HK-2 (cell line): ENCODE results near the gene C3AR1.
"Not testable (repeated sequence)": the region's sequence is repeated elsewhere in the genome, so short reads cannot be mapped to it uniquely, and the experiment has no call there.

Experiments used
- DNase-seq: peaks from one replicate; pipeline ENCODE4 v3.0.0-alpha.2; 2018; ENCODE audit not compliant: unreplicated experiment

Gene C3AR1

DNA sequence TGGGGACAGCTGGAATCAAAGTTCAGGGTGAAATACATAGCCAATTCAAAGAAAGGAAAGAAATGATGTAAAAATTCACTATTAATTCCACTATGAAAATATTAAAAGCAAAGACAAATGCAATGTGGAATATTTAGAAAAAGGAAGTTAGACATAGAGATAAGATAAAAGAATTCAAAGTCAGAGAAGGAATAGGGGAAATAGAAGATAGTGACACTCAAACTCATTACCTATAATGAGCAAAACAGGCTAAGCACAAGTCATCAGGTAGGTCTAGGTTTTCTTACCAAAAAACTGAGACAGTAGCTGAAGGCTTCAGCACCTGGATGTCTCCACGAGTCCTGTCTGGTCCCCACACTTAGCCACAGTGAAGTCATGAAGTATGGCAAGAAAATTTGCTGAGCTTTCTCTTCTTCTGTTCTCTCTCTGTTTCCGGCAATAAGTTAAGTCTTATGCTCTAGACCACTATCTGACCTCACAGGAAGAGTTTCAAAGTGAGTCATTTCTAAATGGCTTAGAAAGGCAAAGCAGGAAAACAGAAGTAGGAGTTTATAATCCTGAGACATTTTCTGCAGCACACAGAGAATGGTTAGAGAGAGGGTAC, at the start of gene C3AR1:
TSS of gene C3AR1 (minus strand) at position 369 of the 604 bp plus-strand sequence. CDS start 6,174 bp downstream, outside the sequence.
- peak; percentile 4 for DNase-seq

DNA sequence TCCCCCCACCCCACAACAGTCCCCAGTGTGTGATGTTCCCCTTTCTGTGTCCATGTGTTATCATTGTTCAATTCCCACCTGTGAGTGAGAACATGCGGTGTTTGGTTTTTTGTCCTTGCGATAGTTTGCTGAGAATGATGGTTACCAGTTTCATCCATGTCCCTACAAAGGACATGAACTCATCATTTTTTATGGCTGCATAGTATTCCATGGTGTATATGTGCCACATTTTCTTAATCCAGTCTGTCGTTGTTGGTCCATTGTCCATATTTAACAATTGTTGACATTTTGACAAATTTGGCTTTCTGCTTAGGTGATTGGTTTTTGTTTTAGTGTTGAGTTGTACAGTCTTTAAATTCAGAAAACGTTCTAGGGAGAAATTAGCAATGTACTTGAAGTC, 47.0 kb upstream of the C3AR1 start:
- not testable (repeated sequence) for DNase-seq

DNA sequence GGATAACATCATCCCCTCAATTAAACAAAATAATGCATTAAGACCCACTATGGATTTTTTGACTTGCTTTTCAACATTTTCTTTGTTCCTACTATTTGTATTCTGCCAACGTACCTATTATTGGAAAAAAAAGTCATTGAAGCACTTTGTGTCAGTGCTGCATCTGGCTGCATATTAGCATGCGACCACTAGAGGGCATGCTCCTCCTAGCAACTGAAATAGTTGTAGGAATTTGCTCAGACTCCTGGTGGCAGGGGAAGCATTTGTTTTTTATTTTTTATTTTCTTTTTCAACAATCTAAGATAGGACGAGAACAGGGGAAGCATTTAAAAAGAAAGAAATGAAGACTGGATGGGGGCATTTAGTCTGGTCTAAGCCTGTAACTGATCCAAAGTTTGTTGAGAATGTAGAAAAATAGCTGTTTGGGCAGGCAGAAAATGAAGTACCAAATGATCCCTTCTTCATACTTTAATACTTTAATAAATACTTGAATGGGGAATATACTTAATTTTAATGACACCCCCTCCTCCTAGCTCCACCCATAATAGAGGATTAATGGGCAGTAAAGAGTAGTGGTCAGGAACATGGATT, 42.7 kb upstream of the C3AR1 start:
- DNase-seq = peak; percentile 62

DNA sequence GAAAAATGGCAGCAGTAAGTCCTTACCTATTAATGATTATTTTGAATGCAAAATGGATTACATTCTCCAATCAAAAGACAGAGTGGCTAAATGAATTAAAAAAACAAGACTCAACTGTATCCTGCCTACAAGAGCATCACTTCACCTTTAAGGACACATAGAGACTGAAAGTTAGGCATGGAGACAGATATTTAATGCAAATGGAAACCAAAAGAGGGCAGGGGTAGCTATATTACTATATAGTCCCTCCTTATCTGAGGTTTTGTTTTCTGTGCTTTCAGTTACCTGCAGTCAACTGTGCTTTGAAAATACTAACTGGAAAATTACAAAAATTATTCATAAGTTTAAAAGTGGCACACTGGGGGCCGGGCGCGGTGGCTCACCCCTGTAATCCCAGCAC, 33.1 kb upstream of the C3AR1 start:
- DNase-seq = no peak

DNA sequence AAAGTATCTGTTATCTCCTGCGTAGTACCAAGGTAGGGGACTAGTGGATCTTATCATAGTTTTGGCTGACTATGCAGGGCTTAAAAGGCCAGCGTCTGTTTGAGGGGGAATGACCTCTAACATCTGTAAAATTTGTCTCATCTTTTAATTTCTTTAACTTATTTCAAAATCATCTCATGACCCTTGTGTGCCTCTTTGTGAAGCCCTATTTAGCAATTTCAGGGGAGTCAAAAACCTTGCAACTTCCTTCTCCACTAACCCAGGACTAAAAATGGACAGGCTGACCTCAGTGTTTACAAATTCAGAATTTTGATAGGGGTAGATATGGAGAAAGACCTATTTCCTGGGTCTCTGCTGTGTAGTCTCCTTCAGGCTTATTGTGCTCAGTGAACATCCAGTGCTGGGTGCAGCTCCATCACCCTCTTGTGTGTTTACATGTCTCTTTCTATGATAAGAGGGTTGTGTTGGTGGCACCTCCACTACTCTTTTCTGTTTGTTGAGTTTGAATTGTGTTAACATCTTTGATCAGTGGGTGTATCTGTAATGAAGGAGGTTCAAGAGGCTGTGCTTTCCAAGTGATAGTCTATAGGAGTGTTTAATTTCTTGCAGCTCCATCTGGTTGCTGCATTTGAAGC, 30.2 kb upstream of the C3AR1 start:
- DNase-seq = no peak

DNA sequence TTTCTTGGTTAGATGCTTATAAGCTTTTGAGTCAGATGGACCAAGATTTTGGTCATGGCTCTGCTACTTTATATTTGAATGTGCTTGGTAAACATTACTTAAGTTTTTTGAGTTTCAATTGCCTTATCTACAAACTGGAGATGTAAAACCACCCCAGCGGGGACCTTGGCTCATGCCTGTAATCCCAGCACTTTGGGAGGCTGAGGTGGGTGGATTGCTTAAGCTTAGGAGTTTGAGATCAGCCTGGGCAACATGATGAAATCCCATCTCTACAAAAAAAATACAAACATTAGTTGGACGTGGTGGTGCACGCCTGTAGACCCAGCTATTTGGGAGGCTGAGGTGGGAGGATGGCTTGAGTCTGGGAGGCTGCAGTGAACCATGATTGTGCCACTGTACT, 27.1 kb upstream of the C3AR1 start:
- DNase-seq = no peak

DNA sequence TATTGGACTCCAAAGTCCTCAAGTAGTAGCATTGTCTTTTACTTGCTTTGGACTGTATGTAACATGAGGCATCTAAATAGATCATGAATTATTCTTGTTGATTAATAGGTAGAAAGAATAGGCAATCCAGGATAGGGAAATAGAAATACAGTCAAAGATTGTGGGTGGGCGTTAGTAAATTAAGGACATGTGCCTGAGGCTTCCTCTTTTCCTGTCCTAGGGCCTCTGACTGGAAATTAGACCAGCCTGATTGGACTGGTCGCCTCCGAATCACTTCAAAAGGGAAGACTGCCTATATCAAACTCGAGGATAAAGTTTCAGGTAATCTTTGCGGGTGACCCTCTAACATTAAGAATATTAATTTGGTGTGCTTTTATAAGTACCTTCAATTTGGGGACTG, 23.6 kb upstream of the C3AR1 start:
- no peak for DNase-seq

DNA sequence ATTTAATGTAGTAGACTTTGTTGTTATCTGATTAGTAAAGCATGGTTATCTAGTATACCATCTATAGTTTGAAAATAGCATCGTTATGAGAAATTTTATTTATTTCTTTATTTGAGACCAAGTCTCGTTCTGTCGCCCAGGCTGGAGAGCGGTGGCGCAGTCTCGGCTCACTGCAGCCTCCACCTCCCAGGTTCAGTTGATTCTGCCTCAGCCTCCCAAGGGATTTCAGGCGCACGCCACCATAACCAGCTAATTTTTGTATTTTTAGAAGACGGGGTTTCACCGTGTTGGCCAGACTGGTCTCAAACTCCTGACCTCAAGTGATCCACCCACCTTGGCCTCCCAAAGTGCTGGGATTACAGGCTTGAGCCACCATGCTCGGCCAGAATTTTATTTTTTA, 23.1 kb upstream of the C3AR1 start:
- DNase-seq = not testable (repeated sequence)

DNA sequence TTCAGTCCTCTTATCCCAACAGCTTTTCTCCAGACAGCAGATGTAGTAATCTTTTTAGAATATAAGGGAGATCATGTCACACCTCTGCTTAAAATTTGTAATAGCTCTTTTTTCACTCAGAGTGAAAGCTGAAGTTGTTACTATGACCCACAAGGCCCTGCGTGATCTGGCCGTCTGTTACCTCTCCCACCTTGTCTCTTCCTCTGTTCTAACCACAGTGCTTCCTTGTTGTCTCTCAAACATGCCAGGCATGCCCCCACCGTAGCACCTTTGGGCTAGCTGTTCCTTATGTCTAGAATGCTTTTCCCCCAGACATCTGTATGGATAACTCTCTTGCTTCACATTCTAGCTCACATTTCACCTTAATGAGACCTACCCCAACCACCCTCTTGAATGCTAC, 22.4 kb upstream of the C3AR1 start:
- no peak for DNase-seq

DNA sequence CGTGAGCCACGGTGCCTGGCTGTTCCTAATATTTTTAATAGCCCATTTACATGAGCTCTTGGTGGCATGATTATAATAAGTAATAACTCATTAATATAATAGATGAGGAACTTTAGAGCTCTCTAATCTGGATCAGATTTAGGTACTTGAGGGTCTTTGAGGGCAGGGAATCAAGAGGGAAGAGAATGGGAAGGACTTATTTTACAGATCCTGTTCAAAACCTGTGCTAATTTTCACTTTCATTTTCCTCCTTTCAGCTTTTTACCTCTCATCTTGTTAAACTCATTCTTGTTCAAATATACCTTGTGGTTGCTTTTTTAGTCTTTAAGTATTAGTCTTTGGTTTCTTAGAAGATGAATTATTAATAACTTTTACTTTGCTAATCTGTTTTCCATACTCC, 21.5 kb upstream of the C3AR1 start:
- no peak for DNase-seq

DNA sequence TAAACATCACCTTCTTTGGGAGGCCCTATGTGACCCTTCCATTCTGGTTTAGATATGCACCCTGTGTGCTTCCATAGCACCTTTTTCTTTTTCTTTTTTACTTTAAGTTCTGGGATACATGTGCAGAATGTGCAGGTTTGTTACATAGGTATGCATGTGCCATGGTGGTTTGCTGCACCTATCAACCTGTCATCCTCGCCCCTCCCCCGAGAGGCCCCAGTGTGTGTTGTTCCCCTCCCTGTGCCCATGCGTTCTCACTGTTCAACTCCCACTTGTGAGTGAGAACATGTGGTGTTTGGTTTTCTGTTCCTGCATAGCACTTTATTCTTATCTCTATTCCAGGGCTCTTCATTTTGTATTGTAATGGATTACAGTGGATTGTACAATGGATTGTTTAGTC, 18.2 kb upstream of the C3AR1 start:
- DNase-seq = not testable (repeated sequence)

DNA sequence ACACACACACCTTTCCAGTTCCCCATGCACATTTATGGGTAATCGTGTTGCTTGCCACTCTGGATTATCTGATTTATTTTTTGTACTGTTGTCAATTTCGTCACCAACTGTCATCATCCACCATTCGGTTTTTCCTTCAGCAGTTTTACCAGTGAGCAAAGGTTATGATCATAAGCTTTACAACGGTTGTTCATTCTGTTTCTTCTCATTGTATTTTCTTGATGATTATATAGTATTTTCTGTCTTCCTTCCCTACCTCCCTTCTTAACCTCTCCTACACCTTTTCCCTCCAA, 16.6 kb upstream of the C3AR1 start:
- no peak for DNase-seq

DNA sequence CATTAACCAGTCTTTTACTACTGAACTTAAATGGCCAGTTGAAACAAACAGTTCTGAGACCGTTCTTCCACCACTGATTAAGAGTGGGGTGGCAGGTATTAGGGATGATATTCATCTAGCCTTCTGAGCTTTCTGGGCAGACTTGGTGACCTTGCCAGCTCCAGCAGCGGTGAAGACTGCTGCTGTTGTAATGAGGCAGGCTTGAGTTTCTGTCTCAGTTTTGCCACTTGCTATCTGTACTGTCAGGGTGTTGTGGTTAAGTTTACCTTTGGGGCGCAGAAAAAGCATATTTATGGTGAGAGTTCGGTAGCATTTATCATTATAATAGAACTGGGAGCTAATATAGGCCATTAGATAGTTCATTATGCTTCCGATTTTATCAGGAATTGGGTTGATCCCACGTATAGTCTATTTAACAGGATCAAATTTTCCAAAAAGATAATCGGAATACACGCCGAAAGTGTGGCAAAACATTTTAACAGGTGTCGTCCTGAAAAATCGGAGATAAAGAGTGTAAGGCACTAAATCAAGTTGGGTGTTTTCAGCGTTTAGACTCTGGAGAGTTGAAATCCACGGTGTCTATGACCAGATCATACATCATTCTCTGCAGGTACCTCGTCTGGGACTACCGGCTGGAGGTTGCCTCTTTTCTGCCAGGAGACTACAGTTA, 15.2 kb upstream of the C3AR1 start:
- peak; percentile 4 for DNase-seq

DNA sequence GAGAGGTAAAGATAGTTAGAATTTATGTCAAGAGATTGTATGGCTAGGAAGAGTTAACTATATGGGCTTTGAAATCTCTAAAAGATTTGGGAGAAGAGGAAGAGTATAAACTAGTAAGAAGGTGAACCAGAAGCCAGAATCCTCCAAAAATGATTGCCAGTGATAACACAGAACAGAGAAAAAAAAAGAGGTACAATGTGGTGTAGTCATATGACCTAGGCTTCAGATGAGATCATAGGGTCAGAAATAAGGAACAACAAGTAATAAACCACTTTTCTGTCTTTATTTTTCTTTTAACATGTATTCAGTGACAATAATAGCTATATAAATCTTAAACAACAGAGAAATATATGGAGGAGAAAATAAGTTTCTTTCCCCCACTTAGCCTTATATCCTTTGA, 14.0 kb upstream of the C3AR1 start:
- DNase-seq = no peak

DNA sequence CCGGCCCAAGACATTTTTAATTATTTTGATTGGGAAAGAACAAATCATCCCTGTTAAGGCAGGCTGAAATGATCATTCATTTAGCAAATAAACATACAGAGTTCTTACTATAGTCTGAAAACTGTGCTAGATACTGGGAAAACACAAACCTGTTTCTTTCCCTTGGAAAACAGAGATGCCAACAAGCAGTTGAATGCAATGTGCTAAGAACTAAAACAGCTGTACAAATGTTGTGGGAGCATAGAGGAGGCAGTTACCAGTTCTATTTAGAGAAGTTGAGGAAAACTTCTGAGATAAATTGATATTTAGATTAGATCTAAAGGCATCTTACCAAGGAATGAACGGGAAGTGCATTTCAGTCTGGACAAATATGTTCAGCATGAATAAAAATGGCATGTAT, 12.8 kb upstream of the C3AR1 start:
- DNase-seq = no peak

DNA sequence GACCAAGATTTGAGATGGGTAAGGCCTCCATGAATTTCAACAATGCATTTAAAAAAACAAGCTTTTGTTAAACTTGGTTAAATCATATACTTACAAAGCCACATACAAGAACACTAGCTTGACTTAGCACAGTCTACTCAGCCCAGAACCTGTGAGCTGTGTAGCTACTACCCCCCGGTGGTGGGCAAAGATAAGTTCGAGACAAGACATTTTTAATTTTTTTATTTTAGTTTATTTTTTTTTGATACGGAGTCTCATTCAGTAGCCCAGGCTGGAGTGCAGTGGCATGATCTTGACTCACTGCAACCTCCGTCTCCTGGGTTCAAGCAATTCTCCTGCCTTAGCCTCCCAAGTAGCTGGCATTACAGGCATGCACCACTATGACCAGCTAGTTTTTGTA, 12.2 kb upstream of the C3AR1 start:
- peak; percentile 37 for DNase-seq

DNA sequence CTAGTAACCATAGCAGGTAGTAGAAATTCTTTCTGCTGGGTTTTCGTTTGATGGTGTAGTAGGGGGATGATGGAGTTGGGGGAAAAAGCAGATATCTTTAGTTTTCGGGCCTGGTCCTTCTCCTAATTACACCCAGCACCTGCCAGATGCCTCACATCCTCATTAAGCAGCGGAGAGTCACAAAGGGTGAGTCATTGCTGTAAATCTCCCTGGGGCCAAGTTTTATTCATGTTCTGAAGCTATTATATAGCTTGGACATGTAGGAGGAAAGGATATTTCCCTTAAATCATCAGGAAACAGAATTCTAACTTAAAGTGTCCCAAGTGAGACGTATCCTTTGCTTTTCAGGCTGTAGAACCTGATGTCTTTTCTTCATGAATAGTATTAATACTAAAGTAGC, 11.0 kb upstream of the C3AR1 start:
- no peak for DNase-seq

DNA sequence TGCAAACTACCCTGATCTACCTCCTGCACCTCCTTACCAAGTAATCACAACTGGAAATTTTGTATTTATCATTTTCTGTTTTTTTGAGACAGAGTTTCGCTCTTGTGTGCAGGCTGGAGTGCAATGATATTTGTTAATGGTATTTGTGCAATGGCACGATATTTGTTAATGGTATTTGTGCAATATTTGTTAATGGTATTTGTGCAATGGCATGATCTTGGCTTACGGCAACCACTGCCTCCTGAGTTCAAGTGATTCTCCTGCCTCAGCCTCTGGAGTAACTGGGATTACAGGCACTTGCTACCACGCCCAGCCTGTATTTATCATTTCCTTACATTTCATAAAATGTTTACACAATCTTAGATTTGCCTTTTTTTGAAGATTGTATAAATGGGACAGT, 10.2 kb upstream of the C3AR1 start:
- DNase-seq = no peak

DNA sequence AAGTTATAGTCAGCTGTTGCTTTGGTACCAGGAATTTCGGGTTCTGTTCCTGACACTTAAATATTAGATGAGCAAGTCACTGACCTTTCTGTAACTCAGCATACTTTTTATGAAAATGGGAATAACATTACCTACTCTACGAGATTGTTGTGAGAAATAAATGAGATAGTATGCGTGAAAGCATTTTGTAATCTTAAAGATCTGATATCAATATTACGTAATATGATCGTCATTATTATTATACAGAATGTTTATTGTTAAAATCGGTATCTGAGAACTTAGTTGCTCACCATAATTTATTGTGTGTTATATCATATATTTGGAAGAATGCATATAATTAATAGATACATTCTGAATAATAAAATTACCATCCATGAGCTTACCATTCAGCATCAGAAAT, 9.8 kb upstream of the C3AR1 start:
- DNase-seq = no peak

DNA sequence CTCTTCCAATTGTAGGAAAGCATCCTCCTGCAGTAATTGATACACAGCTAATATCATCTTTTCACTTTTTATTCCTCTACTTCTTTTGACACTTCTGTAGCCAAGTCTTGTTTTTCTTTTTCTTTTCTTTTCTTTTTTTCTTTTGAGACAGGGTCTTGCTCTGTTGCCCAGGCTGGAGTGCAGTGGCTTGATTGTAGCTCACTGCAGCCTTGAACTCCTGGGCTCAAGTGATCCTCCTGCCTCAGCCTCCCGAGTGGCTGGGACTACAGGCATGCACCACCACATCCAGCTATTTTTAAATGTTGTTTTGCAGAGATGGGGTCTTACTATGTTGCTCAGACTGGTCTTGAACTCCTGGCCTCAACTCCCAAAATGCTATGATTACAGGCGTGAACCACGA, 5.7 kb upstream of the C3AR1 start:
- not testable (repeated sequence) for DNase-seq

DNA sequence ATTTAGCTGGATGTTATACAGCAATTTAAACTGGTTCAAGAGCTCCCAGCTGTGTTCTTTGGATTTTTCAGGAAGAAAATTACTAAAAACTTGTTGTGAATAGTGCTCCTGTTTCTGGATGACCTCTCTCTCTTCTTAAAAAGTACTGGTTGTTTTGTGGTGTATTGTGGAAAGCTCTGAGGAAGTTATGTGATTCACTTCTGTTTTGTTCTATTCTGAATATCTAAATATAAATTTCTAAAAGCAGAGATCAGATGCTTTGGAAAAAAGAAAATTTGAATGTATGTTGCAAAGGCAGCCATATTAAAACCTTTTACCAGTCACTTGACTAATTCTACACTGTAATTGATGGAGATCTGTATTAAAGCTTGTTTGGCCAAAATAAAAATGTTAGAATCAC, 3.4 kb upstream of the C3AR1 start:
- no peak for DNase-seq

DNA sequence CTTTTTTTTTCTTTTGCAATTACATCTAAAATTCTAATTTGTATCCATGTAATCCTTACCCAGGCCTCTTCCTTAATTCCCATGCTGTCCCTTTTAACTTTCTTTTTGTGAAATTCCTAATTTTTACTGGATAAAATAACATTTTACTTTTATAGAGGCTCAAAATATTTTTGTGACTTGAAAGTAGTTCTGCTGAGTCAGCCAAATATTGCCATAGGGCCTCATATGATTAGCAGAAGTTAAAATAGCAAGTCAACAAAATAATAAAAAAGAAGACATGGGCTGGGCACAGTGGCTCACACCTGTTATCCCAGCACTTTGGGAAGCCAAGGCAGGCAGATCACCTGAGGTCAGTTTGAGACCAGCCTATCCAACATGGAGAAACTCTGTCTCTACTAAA, 2.0 kb downstream of the C3AR1 start:
- DNase-seq = no peak

DNA sequence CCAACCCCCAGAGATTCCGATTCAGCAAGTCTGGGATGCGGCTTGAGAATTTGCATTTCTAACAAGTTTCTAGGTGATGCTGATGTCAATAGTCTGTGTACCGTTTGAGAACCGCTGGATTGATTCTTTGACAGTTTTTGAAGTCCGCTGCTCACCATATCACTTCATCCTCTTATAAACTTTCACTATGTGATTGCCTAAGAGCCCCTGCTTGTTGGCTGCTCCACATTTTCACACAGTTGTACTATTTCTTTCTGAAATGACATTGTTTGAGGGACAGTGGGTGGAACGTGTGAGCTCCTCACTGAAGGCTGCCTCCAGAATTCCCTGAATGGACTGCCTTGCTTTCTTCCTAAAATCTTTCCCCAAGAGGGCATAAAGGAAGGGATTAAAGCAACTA, 7.7 kb downstream of the C3AR1 start:
- no peak for DNase-seq
